Natural killer cell treated with Interleukin-12 subunit alpha and Interleukin-12 subunit beta and Interleukin-15 and Interleukin-18, amount 100 ng/mL, for 72 hours (primary cell): ENCODE measurements around the gene SIN3B. TPM values are rescaled to one million over a fixed set of nuclear protein-coding genes. Genes with fewer than 3 reads are reported as not detected.

Experiments
- ATAC-seq, 2 donors: fragments of 150-1000 bp; cut with Tn5 transposase in 1 of 2; sonication (Bioruptor Pico), chemical (Tn5 transposase) in 1 of 2; 2 replicates each; pipeline ENCODE4 v1.10.0; 2021
- DNase-seq: peaks from one replicate; pipeline ENCODE4 v3.0.0; 2022; ENCODE audit warnings: low spot score
- H3K27ac Mint-ChIP-seq, 2 donors: 1 replicate in 1 of 2; 2 replicates in 1 of 2; pipeline ENCODE4 v1.8.0; 2022; ENCODE audit warnings: mixed read lengths in 2 of 2, mild to moderate bottlenecking in 1 of 2, moderate library complexity in 1 of 2
- H3K27me3 Mint-ChIP-seq, 2 donors: 1 replicate in 1 of 2; 2 replicates in 1 of 2; pipeline ENCODE4 v1.8.0; 2022; ENCODE audit warnings: mixed read lengths in 2 of 2
- H3K36me3 Mint-ChIP-seq: one replicate; pipeline ENCODE4 v1.8.0; 2022; ENCODE audit warnings: mixed read lengths
- H3K4me1 Mint-ChIP-seq, 2 donors: 1 replicate in 1 of 2; 2 replicates in 1 of 2; pipeline ENCODE4 v1.8.0; 2022; ENCODE audit warnings: low read depth in 2 of 2, mixed read lengths in 2 of 2, mild to moderate bottlenecking in 1 of 2
- H3K4me3 Mint-ChIP-seq: one replicate; pipeline ENCODE4 v1.8.0; 2022; ENCODE audit warnings: mixed read lengths
- H3K9me3 Mint-ChIP-seq: 2 replicates; pipeline ENCODE4 v1.8.0; 2022; ENCODE audit warnings: mixed read lengths
- total RNA-seq, 2 donors: library from RNA; stranded (reverse); gene quantifications; one replicate each; pipeline ENCODE4 v1.2.3, GENCODE V29; 2022

Gene SIN3B
- total RNA-seq, 2 donors from 2014 or later, result 33.0 to 53.2 TPM

DNA sequence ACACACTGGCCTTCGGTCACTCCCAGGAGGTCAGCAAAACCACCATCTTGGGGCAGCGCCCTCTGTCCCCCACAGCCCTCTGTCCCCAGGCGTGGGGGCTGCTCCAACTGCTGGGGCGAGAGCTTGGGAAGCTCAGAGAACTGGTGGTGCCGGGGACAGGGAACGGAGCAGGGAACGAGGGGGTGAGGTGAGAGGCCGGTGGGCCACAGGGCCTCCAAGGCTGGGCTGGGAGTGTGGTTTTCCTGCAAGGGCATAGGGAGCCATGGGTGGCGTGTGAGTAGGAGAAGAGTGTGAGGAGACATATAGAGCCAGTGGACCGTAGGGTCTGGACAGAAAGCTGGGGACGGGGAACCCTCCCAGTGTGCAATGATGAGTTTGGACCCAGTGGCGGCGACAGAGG lies 93.8 kb downstream of the SIN3B start:
- H3K4me1 Mint-ChIP-seq, result peaks cover 0 to 4% of the 10 kb centered on the region in 2 donors
- H3K27ac Mint-ChIP-seq, result no peak overlapping the region
- H3K4me3 Mint-ChIP-seq, result no peak overlapping the region
- H3K27me3 Mint-ChIP-seq, result peaks cover 6 to 13% of the 10 kb centered on the region in 2 donors
- H3K9me3 Mint-ChIP-seq, result peaks cover 2% of the 10 kb centered on the region
- peaks cover 6% of the 10 kb centered on the region for H3K36me3 Mint-ChIP-seq
- no peak for ATAC-seq
- no peak for DNase-seq

DNA sequence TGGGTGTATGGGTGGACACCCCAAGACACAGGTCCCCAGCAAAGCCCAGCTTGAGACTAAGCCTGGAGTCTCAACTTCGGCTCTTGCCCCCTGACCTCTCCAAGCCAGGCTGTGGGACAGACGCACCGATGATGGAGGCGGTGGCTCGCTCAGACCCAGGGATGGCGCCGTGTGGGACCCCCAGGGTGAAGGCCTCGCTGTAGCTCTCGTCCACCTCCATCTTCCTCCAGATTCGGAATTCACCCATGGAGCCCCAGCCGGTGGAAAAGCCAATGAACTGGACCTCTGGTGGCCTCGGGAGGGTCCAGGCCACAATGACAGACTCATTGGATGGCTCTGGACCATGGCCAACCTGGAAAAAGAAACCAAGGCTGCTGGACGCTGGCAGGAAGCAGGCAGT lies 98.7 kb downstream of the SIN3B start:
- H3K4me1 Mint-ChIP-seq, result no peaks in the 10 kb centered on the region
- no peak for ATAC-seq
- no peak overlapping the region for H3K27ac Mint-ChIP-seq
- peaks cover 9 to 11% of the 10 kb centered on the region in 2 donors for H3K27me3 Mint-ChIP-seq
- H3K9me3 Mint-ChIP-seq, result peaks cover 2% of the 10 kb centered on the region
- no peak for DNase-seq
- H3K4me3 Mint-ChIP-seq, result no peak overlapping the region
- peaks cover 6% of the 10 kb centered on the region for H3K36me3 Mint-ChIP-seq

GRCh38 chr19:16928351-16928750 lies 99.2 kb downstream of the SIN3B start:
- ATAC-seq, result no peak
- Mint-ChIP-seq H3K36me3 (peaks cover 8% of the 10 kb centered on the region), H3K27me3 (peaks cover 9 to 12% of the 10 kb centered on the region in 2 donors), H3K27ac (no peak overlapping the region), H3K4me1 (no peaks in the 10 kb centered on the region), H3K9me3 (peaks cover 4% of the 10 kb centered on the region), H3K4me3 (no peak overlapping the region)
- DNase-seq, result no peak

GRCh38 chr19:16928916-16929315 lies 99.7 kb downstream of the SIN3B start:
- Mint-ChIP-seq H3K9me3 (peaks cover 10% of the 10 kb centered on the region), H3K36me3 (peaks cover 13% of the 10 kb centered on the region), H3K27ac (no peak overlapping the region), H3K4me1 (no peaks in the 10 kb centered on the region), H3K4me3 (no peak overlapping the region), H3K27me3 (peaks cover 9 to 15% of the 10 kb centered on the region in 2 donors)
- no peak for ATAC-seq
- no peak for DNase-seq

Other genes starting within 250 kb of the SIN3B start
- gene MED26, start 201.2 kb upstream of the SIN3B start, total RNA-seq, result 10 to 100 TPM; 15.5 to 28.1 TPM
- 10 to 100 TPM; 53.8 to 75.5 TPM for gene SMIM7, start 169.3 kb upstream of the SIN3B start, total RNA-seq
- under 1 TPM in 1 of 2 donors, not detected in 1; 0.31 TPM for gene TMEM38A, start 168.3 kb upstream of the SIN3B start, total RNA-seq
- not detected for gene NWD1, start 109.6 kb upstream of the SIN3B start, total RNA-seq
- gene F2RL3, start 59.6 kb downstream of the SIN3B start, total RNA-seq, result 1 to 10 TPM; 1.5 to 2.0 TPM
- gene CPAMD8, start 197.4 kb downstream of the SIN3B start, total RNA-seq, result under 1 TPM; 0.39 to 0.81 TPM
- 10 to 100 TPM; 25.6 to 46.1 TPM for gene HAUS8, start 246.1 kb downstream of the SIN3B start, total RNA-seq
- 100 to 1,000 TPM; 251 to 283 TPM for gene MYO9B, start 246.4 kb downstream of the SIN3B start, total RNA-seq